H1 (cell line): ENCODE measurements around the gene RSL24D1. TPM values are rescaled to one million over a fixed set of nuclear protein-coding genes. Genes with fewer than 3 reads are reported as not detected.

Experiments used
- BCL11A ChIP-seq, 2 experiments: IDR thresholded peaks; one replicate each; pipeline ENCODE4 v1.6.1; 2011; ENCODE audit warnings: low read depth in 2 of 2, low read length in 2 of 2, mild to moderate bottlenecking in 2 of 2
- CBX5 ChIP-seq: fragments of 300-800, 300-1000 bp; sonication (generic); IDR thresholded peaks from 2 replicates; pipeline ENCODE4 v1.7.1; 2016; ENCODE audit warnings: antibody characterized with exemption, low read length, low read depth
- CHD2 ChIP-seq: IDR thresholded peaks from 2 replicates; pipeline ENCODE4 v1.6.1; 2012; ENCODE audit warnings: low read length, improper control_type of control experiment
- CREB1 ChIP-seq: IDR thresholded peaks from 2 replicates; pipeline ENCODE4 v1.6.1; 2012; ENCODE audit warnings: inconsistent platforms
- EGR1 ChIP-seq: IDR thresholded peaks from 2 replicates; pipeline ENCODE4 v1.6.1; 2011; ENCODE audit warnings: low read depth, low read length, borderline replicate concordance
- GABPA ChIP-seq: IDR thresholded peaks from 2 replicates; pipeline ENCODE4 v1.6.1; 2011; ENCODE audit warnings: mild to moderate bottlenecking, low read length, moderate library complexity, borderline replicate concordance; ENCODE audit not compliant: insufficient read depth
- GTF2F1 ChIP-seq: IDR thresholded peaks from 2 replicates; pipeline ENCODE4 v1.6.1; 2012; ENCODE audit warnings: low read depth, low read length, improper control_type of control experiment, borderline replicate concordance
- JUN ChIP-seq: IDR thresholded peaks from 2 replicates; pipeline ENCODE4 v1.6.1; 2011; ENCODE audit warnings: low read depth, mild to moderate bottlenecking, improper control_type of control experiment, low read length
- KDM4A ChIP-seq: IDR thresholded peaks from one replicate; pipeline ENCODE4 v1.7.1; 2012; ENCODE audit warnings: low read depth, mild to moderate bottlenecking, moderate library complexity, low read length, inconsistent platforms; ENCODE audit not compliant: severe bottlenecking
- POLR2A ChIP-seq, 2 experiments: IDR thresholded peaks; 1 replicate in 1 of 2; 2 replicates in 1 of 2; pipeline ENCODE4 v1.6.1; 2011; ENCODE audit warnings: low read depth in 2 of 2, low read length in 2 of 2, mild to moderate bottlenecking in 2 of 2; ENCODE audit errors: control extremely low read depth in 1 of 2
- POLR2AphosphoS5 ChIP-seq: IDR thresholded peaks from 2 replicates; pipeline ENCODE4 v1.6.1; 2011; ENCODE audit warnings: low read depth, low read length
- POU5F1 ChIP-seq: IDR thresholded peaks from 2 replicates; pipeline ENCODE4 v1.6.1; 2011; ENCODE audit warnings: low read depth, mild to moderate bottlenecking, low read length, moderate library complexity
- SAP30 ChIP-seq: fragments of 300-600 bp; sonication (generic); IDR thresholded peaks from 2 replicates; pipeline ENCODE4 v1.7.1; 2012; ENCODE audit warnings: low read length, moderate library complexity, mild to moderate bottlenecking, inconsistent platforms; ENCODE audit not compliant: insufficient read depth, insufficient replicate concordance
- SIN3A ChIP-seq, 2 experiments: IDR thresholded peaks in 1 of 2; conservative IDR thresholded peaks in 1 of 2; 2 replicates each; pipeline ENCODE4 v1.6.1; 2011 to 2012; ENCODE audit warnings: low read length in 2 of 2, improper control_type of control experiment in 1 of 2, low read depth in 1 of 2, mild to moderate bottlenecking in 1 of 2
- SRF ChIP-seq: IDR thresholded peaks from 2 replicates; pipeline ENCODE4 v1.6.1; 2011; ENCODE audit warnings: mild to moderate bottlenecking, low read depth, low read length, moderate library complexity
- SUZ12 ChIP-seq: fragments of 200-600 bp; sonication (generic); IDR thresholded peaks from 2 replicates; pipeline ENCODE4 v1.6.1; 2012; ENCODE audit warnings: mild to moderate bottlenecking, inconsistent platforms, low read length, moderate library complexity, mixed read lengths
- TAF1 ChIP-seq: IDR thresholded peaks from 2 replicates; pipeline ENCODE4 v1.6.1; 2011; ENCODE audit warnings: mild to moderate bottlenecking, low read depth, low read length
- TCF12 ChIP-seq: IDR thresholded peaks from 2 replicates; pipeline ENCODE4 v1.6.1; 2011; ENCODE audit warnings: low read depth, mild to moderate bottlenecking, low read length
- TEAD4 ChIP-seq: IDR thresholded peaks from 2 replicates; pipeline ENCODE4 v1.6.1; 2012; ENCODE audit warnings: low read depth, low read length, inconsistent platforms, mixed read lengths
- polyA plus RNA-seq, 7 experiments: library from polyadenylated mRNA; depleted of rRNA in 3 of 7; stranded (reverse) in 5 of 7; unstranded in 2 of 7; fragments of >200 nt in 5 of 7; fragments of 200-250 nt in 2 of 7; gene quantifications; 1 replicate in 5 of 7; 2 replicates in 1 of 7; 4 replicates in 1 of 7; pipeline versions ENCODE4 v1.2.1 to v1.2.3, GENCODE V29; 2011 to 2013; ENCODE audit warnings: missing spikeins in 2 of 7, mixed read lengths in 2 of 7
- total RNA-seq: library from RNA; stranded (reverse); fragmentation: NEBNext Ultra II Directional; extraction: Animal tissue kit (Norgen Biotek cat#: 25700); gene quantifications from 2 replicates; pipeline ENCODE4 v1.2.1, GENCODE V29; 2021
- TF ChIP-seq, protein P1 (sequence below): IDR thresholded peaks from 2 replicates; pipeline ENCODE4 v1.6.1; 2012; ENCODE audit warnings: inconsistent platforms
- TF ChIP-seq, protein P2 (sequence below): IDR thresholded peaks from 2 replicates; pipeline ENCODE4 v1.6.1; 2012; ENCODE audit warnings: low read length, inconsistent platforms
- TF ChIP-seq, protein P3 (sequence below): IDR thresholded peaks from 2 replicates; pipeline ENCODE4 v1.6.1; 2011; ENCODE audit warnings: low read depth, mild to moderate bottlenecking, low read length; ENCODE audit not compliant: insufficient read depth

RSL24D1 gene
- total and polyA plus RNA-seq, 2 of the 8 experiments (the other 6 are each of a cell fraction or from before 2014, with no cell fraction given): 45.7 to 130 TPM

DNA sequence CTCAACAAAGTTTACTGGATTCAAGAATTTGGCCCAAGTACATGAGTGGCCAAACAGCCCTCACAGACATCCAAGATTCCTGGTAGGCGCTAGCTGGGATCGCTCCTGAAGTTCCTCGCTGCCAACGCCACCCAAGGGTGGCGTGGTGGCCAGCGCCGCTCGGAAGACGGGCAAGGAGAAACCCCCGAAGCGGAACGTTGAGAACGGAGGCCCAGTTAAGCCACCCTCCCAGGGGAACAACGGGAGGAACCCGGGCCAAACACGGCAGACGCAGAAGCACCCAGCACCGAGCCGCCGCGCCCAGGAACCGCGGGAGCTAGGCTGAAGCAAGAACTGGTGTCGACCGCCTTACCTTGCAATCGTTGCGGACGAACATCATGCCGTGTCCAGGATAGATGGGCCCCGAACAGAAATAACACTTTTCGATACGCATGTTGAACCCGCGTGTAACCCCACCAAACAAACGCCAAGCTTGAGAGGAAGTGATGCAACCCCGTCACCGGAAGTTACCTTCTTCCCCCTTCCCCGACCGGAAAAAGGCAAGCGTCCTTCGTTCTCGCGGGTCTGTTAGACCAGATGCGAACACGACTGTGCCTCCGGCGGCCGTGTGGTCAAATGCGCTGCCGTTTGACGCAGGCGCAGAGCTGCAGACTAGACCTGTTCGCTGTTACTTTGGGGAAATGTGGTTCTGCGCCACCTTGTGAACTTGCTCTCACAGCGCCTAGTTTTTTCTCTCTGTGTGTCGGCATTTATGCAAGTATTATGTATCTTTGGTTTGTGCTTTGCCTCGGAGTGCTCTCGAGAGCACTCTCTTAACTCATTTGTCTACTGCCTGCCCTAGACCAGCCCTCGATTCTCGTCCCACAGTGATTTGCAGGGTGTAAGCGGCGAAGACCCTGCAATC lies at the start of gene RSL24D1 (continued):
- TF ChIP-seq, protein P1, sequence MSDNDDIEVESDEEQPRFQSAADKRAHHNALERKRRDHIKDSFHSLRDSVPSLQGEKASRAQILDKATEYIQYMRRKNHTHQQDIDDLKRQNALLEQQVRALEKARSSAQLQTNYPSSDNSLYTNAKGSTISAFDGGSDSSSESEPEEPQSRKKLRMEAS: peak; percentile 86
- TF ChIP-seq TAF1: peak; percentile 95
- no peak for TF ChIP-seq EGR1
- TF ChIP-seq POLR2A (IDR thresholded peaks at IDR 0.05; ENCODE audit: control extremely low read depth in 1 of 2, low read depth in 2 of 2, low read length in 2 of 2): peak; percentile 83 to 99
- peak; percentile 91 for TF ChIP-seq CHD2
- TF ChIP-seq CBX5: no peak
- TF ChIP-seq SIN3A (conservative IDR thresholded peaks at IDR 0.05 in 1 of 2, IDR thresholded peaks at IDR 0.05 in 1 of 2; ENCODE audit: low read depth in 1 of 2, low read length in 2 of 2): peak; percentile 14 to 40; a peak in 1 of 4 replicates
- peak; percentile 93 for TF ChIP-seq GABPA
- TF ChIP-seq JUN: no peak
- no peak for TF ChIP-seq SUZ12
- TF ChIP-seq KDM4A: peak; percentile 53
- no peak for TF ChIP-seq TEAD4
- no peak for TF ChIP-seq TCF12
- TF ChIP-seq, protein P2, sequence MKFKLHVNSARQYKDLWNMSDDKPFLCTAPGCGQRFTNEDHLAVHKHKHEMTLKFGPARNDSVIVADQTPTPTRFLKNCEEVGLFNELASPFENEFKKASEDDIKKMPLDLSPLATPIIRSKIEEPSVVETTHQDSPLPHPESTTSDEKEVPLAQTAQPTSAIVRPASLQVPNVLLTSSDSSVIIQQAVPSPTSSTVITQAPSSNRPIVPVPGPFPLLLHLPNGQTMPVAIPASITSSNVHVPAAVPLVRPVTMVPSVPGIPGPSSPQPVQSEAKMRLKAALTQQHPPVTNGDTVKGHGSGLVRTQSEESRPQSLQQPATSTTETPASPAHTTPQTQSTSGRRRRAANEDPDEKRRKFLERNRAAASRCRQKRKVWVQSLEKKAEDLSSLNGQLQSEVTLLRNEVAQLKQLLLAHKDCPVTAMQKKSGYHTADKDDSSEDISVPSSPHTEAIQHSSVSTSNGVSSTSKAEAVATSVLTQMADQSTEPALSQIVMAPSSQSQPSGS: peak; percentile 76
- no peak for TF ChIP-seq SAP30
- TF ChIP-seq POLR2AphosphoS5: peak; percentile 91
- peak; percentile 54; the same call in 1 of the 2 replicates for TF ChIP-seq GTF2F1
- TF ChIP-seq, protein P3, sequence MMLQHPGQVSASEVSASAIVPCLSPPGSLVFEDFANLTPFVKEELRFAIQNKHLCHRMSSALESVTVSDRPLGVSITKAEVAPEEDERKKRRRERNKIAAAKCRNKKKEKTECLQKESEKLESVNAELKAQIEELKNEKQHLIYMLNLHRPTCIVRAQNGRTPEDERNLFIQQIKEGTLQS: peak; percentile 56; the same call in 1 of the 2 replicates
- TF ChIP-seq SRF: no peak
- no peak for TF ChIP-seq BCL11A (IDR thresholded peaks at IDR 0.05; ENCODE audit: low read depth in 2 of 2, low read length in 2 of 2)
- no peak for TF ChIP-seq POU5F1
- peak; percentile 56; the same call in 1 of the 2 replicates for TF ChIP-seq CREB1
